ENCODE results near the gene OR2J3. TPM values are rescaled to one million over a fixed set of nuclear protein-coding genes. Genes with fewer than 3 reads are reported as not detected.

Gene OR2J3
- polyA plus RNA-seq, 1 of the 3 experiments (the other 2 are of a cell fraction), result not detected

GRCh38 chr6:29079203-29079602, 28.7 kb upstream of the OR2J3 start:
- H3K79me2 ChIP-seq (ENCODE audit: insufficient read depth), result no peaks in the 10 kb centered on the region
- no peak overlapping the region for H3K27ac ChIP-seq (ENCODE audit: low read depth in 2 of 2, low read length in 1 of 2)
- H3K4me3 ChIP-seq (ENCODE audit: low read depth in 2 of 2, low read length in 1 of 2), result no peak overlapping the region
- H3K9ac ChIP-seq, result no peak overlapping the region
- H2AFZ ChIP-seq (ENCODE audit: low read depth), result no peak overlapping the region
- H3K9me3 ChIP-seq, result no peaks in the 10 kb centered on the region
- H3K9me2 ChIP-seq, result no peaks in the 10 kb centered on the region
- H4K20me1 ChIP-seq (ENCODE audit: insufficient read depth), result no peaks in the 10 kb centered on the region
- TF ChIP-seq EP300 (IDR thresholded peaks at IDR 0.05; ENCODE audit: borderline replicate concordance in 1 of 2, low read depth in 1 of 2, low read length in 1 of 2), result no peak
- TF ChIP-seq GATA2 (CRISPR knock-in tag; IDR thresholded peaks at IDR 0.05), result no peak
- no peak for TF ChIP-seq MEF2A (IDR thresholded peaks at IDR 0.05; ENCODE audit: borderline replicate concordance, low read depth)
- TF ChIP-seq NFIC (IDR thresholded peaks at IDR 0.05; ENCODE audit: borderline replicate concordance), result no peak
- no peak for TF ChIP-seq MAX (IDR thresholded peaks at IDR 0.05; ENCODE audit: low read depth)
- no peak for TF ChIP-seq ZBTB33 (IDR thresholded peaks at IDR 0.05; ENCODE audit: borderline replicate concordance, low read depth)
- TF ChIP-seq FOXM1 (IDR thresholded peaks at IDR 0.05; ENCODE audit: low read depth), result no peak
- TF ChIP-seq FOXJ3 (CRISPR knock-in tag; IDR thresholded peaks at IDR 0.05), result no peak
- TF ChIP-seq MXI1 (IDR thresholded peaks at IDR 0.05; ENCODE audit: low read depth, low read length), result no peak
- no peak for TF ChIP-seq IRF3 (IDR thresholded peaks at IDR 0.05; ENCODE audit: low read depth, low read length)
- 0% methylated on average over 1 of the region's 1 CpG for WGBS (ENCODE audit: low lambda C conversion rate)
- no peak overlapping the region for H3K4me2 ChIP-seq
- H3K4me1 ChIP-seq (ENCODE audit: control insufficient read depth in 1 of 2, insufficient read depth in 2 of 2, low read depth in 1 of 2, low read length in 1 of 2), result no peaks in the 10 kb centered on the region
- H3K27me3 ChIP-seq (ENCODE audit: insufficient read depth), result peaks cover 4% of the 10 kb centered on the region; the same call in 1 of the 2 replicates
- ChIA-PET POLR2A (no interaction called here), CTCF (no interaction called here)
- no peaks in the 10 kb centered on the region for H3K36me3 ChIP-seq (replicated peaks in 1 of 2; ENCODE audit: control insufficient read depth in 1 of 2, insufficient read depth in 2 of 2, low read length in 1 of 2)
- no peak for DNase-seq
- no peaks in the 10 kb centered on the region for H3F3A ChIP-seq (replicated peaks; ENCODE audit: insufficient read depth)

GRCh38 chr6:29081312-29081711, 26.5 kb upstream of the OR2J3 start:
- no peak for DNase-seq
- H3K4me2 ChIP-seq, result no peak overlapping the region
- H3K4me3 ChIP-seq (ENCODE audit: low read depth in 2 of 2, low read length in 1 of 2), result no peak overlapping the region
- H3K4me1 ChIP-seq (ENCODE audit: control insufficient read depth in 1 of 2, insufficient read depth in 2 of 2, low read depth in 1 of 2, low read length in 1 of 2), result no peaks in the 10 kb centered on the region
- ChIA-PET CTCF (no interaction called here), POLR2A (no interaction called here)
- no peaks in the 10 kb centered on the region for H3K9me2 ChIP-seq
- H4K20me1 ChIP-seq (ENCODE audit: insufficient read depth), result no peaks in the 10 kb centered on the region
- H3K36me3 ChIP-seq (replicated peaks in 1 of 2; ENCODE audit: control insufficient read depth in 1 of 2, insufficient read depth in 2 of 2, low read length in 1 of 2), result no peaks in the 10 kb centered on the region
- H3K27ac ChIP-seq (ENCODE audit: low read depth in 2 of 2, low read length in 1 of 2), result no peak overlapping the region
- no peaks in the 10 kb centered on the region for H3K79me2 ChIP-seq (ENCODE audit: insufficient read depth)
- H2AFZ ChIP-seq (ENCODE audit: low read depth), result no peak overlapping the region
- no peaks in the 10 kb centered on the region for H3F3A ChIP-seq (replicated peaks; ENCODE audit: insufficient read depth)
- no peaks in the 10 kb centered on the region for H3K9me3 ChIP-seq
- H3K9ac ChIP-seq, result no peak overlapping the region
- H3K27me3 ChIP-seq (ENCODE audit: insufficient read depth), result peaks cover 4% of the 10 kb centered on the region; the same call in 1 of the 2 replicates
- TF ChIP-seq FOXJ3 (CRISPR knock-in tag; IDR thresholded peaks at IDR 0.05), result no peak
- no peak for TF ChIP-seq POLR2AphosphoS5 (IDR thresholded peaks at IDR 0.05; ENCODE audit: low read depth, low read length)
- TF ChIP-seq CHD2 (IDR thresholded peaks at IDR 0.05; ENCODE audit: low read length, partially characterized antibody), result no peak
- TF ChIP-seq GATA2 (CRISPR knock-in tag; IDR thresholded peaks at IDR 0.05), result no peak
- TF ChIP-seq SIN3A (IDR thresholded peaks at IDR 0.05; ENCODE audit: borderline replicate concordance, low read depth, low read length), result no peak
- no peak for TF ChIP-seq TEAD4 (IDR thresholded peaks at IDR 0.05; ENCODE audit: borderline replicate concordance, insufficient read depth)
- TF ChIP-seq EZH2phosphoT487 (IDR thresholded peaks at IDR 0.05; ENCODE audit: borderline replicate concordance, low read depth), result no peak
- TF ChIP-seq FOSL2 (IDR thresholded peaks at IDR 0.05; ENCODE audit: borderline replicate concordance, low read depth), result no peak
- TF ChIP-seq YY1 (IDR thresholded peaks at IDR 0.05; ENCODE audit: low read depth), result no peak
- TF ChIP-seq NRF1 (IDR thresholded peaks at IDR 0.05; ENCODE audit: low read depth, low read length), result no peak
- no peak for TF ChIP-seq RAD21 (IDR thresholded peaks at IDR 0.05; ENCODE audit: low read length)
- no peak for TF ChIP-seq USF1 (IDR thresholded peaks at IDR 0.05; ENCODE audit: borderline replicate concordance, low read depth)
- TF ChIP-seq ELF1 (IDR thresholded peaks at IDR 0.05), result no peak
- TF ChIP-seq CTCF (IDR thresholded peaks at IDR 0.05), result no peak
- no peak for TF ChIP-seq PBX3 (IDR thresholded peaks at IDR 0.05)

All from SK-N-SH (cell line).